GM19395 (cell line): ENCODE results near the gene PPP1R16B.

ENCODE experiments used
- ATAC-seq: cut with Tn5 transposase; IDR thresholded peaks from one replicate; pipeline ENCODE4 v1.9.1; 2021; ENCODE audit warnings: mild to moderate bottlenecking, moderate library complexity; ENCODE audit not compliant: unreplicated experiment

Gene PPP1R16B

DNA sequence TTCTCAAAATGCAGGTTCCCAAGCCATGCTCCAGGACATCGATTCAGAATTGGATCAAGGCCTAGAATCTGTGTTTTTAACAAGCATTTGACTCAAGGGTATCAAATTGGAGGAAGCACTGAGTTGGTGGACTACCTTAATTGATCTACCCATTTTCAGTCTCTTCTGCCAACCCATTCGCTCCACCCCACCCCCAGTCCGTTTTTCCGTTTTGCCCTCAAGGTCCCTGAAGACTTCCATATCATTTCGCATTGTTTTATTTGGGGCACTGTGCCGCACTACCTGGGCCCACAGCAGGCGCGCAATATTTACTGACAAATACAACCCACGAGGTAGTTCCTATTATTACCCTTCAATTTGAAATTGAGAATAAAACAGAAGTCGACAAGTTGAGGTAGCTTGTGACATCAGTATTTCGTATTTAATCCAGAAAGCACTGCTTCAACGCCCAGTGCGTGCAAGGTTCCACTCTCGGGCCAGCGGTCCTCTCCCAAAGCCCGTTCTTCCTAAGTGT, 156.1 kb downstream of the PPP1R16B start:
- no peak for ATAC-seq

DNA sequence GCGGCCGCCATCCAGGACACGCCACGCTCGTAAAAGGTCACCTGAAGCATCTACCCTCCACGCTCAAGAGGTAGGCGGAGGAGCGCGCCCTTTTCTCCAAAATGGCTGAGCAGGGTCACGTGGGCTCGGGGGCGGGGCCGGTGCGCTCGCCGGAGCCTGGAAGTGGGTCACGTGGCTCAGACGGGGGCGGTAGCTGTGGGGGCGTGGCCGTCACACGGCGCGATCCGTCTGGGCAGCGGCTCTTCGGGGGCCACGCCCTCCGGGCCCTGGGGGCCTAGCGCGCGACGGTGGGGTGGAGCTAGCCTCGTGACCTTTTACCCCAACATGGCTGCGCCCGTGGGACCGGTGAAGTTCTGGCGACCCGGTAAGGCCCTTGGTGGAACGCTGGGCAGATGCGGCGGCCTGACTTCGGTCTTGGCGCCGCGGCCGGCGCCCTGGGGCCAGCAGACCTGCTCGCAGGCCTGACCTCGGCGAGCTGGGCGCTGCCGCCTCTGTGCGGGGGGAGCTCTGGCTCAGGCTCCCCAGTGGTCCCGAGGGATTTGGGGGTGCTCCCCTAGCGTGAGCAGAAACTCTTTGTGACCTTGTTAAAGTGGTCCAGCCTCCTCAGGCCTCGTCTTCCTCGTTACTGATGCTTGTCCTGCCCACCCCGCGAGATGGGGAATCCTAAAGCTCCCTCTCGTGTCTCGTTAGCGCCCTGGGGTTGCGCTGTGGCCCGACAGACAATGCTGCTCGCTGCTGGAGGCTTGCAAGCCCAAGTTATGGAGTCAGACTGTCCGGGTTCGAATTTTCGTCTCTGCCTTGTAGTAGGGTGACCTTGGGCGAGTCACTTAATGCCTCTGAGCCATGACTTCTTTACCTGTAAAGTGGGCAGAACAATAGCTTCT, 156.8 kb downstream of the PPP1R16B start, which contains the start of gene DHX35:
Gene DHX35, plus strand, starts transcription at position 301 of the 884 bp plus-strand sequence. Its CDS starts 24 bp downstream, at position 325.
- peak; percentile 96 for ATAC-seq

DNA sequence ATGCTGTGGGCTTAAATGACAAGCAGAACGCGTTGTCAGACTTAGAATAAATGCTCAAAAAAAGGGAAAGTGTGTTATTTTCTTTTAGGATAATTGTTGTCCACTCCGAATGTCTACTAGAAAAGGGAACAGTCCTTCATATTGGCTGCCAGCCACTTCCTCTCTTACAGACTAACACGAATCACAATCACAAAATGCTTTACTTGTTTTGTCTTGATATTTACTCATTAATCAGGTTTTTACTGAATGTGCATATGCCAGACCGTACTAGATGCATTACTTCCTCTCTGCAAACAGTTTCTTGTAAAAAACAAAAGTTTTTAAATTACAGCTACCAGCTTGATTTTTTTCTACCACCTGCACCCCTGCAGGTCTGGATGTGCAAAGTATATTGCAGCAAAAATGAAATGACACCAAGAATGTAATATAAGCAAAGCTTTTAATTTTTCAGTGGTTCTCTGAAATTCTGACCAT, 157.5 kb downstream of the PPP1R16B start:
- ATAC-seq = no peak

DNA sequence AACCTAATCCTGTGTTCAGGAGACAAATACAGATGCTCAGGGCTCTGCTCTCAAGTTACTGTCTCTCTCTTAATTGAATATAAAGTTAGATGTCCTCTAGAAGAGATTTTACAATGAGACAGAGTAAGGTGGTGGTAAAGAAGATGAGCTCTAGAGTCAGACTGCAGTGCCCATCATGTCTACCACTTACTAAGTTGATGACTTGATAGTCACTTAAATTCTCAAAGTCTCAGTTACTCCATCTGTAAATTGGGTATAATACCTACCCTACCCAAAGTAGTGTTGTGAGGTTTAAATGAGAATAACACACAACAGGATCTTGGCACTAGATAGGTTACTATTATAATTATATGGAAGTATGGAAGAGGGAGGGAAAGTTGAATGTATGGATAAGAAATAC, 158.2 kb downstream of the PPP1R16B start:
- ATAC-seq = no peak

DNA sequence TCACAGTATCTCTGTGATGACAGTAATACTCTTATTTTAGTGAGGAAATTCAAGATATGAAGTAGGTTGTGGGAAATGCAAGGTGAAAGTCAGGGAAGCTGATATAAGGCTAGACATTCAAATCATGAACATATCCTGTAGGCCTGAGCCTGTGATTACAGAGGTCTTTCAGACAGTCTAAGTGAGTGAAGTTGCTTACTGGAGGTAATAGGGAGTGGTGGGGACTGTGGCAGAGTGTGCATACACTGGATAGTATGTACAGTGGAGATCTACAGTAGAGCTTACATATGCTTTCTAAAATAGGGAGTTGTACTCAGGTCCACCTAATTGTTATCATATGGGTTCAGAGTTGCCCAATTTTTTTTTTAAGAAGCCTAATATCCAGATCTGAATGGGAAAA, 159.8 kb downstream of the PPP1R16B start:
- ATAC-seq = no peak

DNA sequence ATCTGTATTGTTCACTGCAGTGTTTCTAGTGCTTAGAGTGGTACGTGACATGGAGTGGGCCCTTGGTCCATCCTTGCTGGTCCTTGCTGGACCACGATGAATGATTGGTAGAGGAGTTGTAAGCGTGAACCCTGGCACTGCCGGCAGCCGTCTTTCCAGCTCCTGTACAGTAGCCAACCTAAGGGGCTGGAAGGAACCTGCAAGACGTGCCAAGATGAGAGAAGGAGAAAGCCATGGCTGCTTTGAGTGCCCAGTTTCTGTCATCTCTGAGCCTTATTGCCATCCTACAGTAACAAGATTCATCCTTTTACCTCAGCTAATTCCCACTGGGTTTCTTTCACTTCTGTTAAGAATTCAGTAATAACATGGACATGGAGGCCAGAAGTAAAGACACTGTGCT, 162.6 kb downstream of the PPP1R16B start:
- no peak for ATAC-seq

DNA sequence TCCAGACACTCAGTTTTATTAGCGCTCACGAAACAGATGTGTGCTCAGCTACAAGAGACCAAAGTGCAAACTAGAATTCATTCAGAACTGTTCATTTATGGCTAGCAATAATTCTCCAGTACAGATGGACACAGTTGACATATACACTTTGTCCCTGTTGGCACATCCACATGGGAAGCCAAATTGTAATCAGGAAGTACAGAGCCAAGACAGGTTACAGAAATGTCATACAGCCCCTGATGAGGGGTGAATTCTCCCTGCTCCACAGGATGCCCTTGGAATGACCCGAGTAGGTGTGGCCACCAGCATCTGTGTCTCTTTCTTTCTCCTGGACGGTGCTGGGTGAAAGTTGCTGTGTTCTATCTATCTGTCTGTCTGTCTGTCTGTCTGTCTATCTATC, 164.2 kb downstream of the PPP1R16B start:
- ATAC-seq = no peak

DNA sequence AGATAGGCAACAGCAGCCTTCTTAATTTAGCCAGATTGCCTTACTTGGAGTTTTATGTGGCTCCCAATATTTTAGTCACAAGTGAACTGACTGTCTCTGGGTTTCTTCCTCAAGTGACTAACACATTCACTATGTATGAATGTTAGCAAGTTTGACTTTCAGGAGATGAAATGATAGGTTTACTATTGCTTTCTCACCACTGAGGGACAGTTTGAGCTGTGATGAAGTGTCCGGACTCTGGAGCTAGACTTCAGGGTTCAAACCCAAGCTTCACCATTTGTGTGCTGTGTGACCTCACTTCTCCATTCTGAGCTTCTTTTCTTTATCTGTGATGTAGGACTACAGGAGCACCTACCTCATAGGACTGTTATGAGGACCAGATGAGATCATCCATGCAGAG, 164.8 kb downstream of the PPP1R16B start:
- no peak for ATAC-seq
